GM20431 (cell line): ENCODE data around the gene CYP27C1.
"Not testable (repeated sequence)": the region's sequence is repeated elsewhere in the genome, so short reads cannot be mapped to it uniquely, and the experiment has no call there.

Source experiments
- in situ Hi-C: fragments of 300-500 bp; cut with MseI, MboI; formaldehyde crosslinking; loops from one replicate; pipeline ENCODE4 v1.15.0; 2020; ENCODE audit warnings: low sequenced_read_pairs; ENCODE audit not compliant: unreplicated experiment

CYP27C1 gene, protein sequence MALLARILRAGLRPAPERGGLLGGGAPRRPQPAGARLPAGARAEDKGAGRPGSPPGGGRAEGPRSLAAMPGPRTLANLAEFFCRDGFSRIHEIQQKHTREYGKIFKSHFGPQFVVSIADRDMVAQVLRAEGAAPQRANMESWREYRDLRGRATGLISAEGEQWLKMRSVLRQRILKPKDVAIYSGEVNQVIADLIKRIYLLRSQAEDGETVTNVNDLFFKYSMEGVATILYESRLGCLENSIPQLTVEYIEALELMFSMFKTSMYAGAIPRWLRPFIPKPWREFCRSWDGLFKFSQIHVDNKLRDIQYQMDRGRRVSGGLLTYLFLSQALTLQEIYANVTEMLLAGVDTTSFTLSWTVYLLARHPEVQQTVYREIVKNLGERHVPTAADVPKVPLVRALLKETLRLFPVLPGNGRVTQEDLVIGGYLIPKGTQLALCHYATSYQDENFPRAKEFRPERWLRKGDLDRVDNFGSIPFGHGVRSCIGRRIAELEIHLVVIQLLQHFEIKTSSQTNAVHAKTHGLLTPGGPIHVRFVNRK

DNA sequence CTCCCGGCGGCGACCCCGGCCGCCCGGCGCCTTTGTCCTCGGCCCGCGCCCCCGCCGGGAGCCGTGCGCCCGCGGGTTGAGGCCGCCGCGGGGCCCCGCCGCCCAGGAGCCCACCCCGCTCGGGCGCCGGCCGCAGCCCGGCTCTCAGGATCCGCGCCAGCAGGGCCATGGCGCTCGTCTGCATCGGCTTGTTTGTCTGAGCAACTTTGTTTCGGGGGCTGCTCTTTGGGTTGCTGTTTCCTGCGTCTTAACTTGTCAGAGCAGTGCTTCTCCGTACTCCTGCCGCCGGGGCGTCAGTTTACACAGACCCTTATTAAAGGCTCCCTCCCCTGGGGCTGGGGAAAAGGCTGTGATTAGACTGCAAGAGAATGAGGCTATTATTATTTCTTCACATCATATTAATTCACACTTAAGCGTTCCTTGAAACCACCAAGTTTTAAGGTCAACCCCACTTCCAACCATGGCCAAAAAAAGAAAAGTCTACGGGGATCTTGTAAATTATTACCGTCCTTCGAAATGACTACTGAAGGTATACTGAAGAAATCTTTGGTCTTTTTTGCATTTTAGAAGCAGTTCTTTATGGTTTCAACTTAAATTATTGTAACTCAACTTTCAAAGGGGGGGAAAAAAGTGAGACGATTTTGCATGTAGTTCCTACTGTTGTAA lies at the start of gene CYP27C1:
Gene CYP27C1 (minus strand): TSS at position 198 of the 666 bp plus-strand sequence. CDS start 29 bp downstream, at position 169.
- in situ Hi-C loops = no loop called here

DNA sequence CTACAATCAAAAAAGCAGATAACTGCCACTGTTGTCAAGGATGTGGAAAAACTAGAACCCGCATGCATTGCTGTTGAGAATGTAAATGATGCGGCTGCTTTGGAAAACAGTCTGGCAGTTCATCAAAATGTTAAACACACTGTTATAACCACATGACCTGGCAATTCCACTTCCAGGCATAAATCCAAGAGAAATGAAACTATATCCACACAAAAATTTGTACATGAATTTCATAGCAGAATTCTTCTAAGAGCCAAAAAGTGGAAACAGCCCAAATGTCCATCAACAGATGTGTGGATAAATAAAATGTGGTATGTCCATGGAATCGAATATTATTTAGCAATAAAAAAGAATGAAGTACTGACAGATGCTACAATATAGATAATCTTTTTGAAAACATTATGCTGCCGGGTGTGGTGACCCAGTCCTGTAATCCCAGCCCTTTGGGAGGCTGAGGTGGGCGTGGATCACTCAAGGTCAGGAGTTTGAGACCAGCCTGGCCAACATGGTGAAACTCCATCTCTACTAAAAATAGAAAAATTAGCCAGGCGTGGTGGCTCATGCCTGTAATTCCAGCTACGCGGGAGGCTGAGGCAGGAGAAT lies 41.8 kb upstream of the CYP27C1 start:
- in situ Hi-C loops = no loop called here

DNA sequence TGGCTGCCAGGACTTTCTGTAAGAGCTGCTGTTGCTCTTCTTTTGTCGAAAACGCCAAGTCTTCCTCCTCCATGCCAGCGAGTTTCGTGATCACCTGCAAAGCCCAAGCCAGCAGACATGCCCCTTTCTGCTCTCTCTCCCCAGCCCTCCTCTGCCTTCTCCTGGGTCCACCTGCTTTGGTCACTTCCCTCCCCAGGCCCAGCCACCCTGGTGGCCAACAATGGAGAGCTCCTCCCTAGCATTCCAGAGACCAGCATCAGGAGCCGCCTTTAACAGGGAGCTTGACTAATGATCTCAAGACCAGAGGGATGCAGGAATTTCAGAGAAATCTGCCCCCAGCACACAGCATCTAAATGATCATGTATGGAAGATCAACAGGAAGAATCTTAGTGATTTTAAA lies 39.3 kb upstream of the CYP27C1 start:
- in situ Hi-C loops = no loop called here

DNA sequence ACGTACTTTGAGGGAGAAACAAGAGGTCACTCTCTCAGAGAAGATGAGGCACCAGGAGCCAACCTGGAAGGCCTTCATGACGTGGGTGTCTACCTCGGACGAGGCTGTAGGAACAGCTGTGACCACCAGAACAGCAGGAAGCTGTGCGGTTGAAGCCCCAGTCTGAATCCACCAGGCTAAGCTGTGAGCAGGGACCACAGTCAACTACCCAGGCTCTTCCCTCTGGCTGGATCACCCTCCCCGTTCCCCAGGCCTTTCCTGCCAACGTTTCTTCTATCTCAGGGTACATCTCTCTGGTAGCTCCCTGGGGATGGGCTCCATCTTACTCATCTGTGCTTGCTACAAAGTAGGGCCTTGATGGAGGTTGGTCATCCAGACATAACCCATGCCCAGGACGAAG lies 36.8 kb upstream of the CYP27C1 start:
- in situ Hi-C loops = no loop called here

DNA sequence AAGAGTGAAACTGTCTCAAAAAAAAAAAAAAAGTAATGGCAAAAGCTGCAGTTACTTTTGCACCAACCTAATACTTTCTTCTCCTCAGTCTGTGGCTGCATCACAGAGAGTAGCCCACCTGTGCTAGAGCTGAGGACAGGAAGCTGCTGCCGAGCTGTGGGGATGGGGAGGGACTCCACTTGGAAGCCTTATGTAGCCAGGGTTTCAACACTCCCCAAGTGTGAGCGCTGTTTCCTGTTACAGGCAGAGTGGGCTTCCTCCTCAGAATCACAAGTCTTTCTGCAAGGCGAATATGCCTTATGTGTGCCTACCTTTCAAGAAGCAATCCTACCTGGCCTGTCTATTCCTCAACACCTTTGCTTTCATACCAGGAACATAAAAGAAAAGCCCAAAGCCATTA lies 36.3 kb upstream of the CYP27C1 start:
- in situ Hi-C loops = no loop called here

DNA sequence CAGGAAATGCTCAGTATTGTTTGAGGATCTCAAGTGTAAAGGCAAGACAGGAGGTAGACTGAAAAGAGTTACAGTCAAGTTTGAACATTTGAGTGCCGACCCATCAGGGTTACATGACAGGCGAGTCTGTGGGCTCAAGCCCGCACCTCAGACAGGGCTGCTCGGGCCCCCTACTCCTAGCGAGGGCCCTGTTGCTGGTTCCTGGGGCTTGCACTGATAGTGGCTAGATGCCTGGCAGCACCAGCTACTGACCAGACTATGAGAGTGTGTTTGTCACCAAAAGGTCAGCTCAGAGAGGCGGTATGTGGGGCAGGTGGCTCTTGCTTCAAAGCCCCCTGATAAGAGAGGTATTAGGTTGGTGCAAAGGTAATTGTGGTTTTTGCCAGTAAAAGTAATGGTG lies 35.6 kb upstream of the CYP27C1 start:
- in situ Hi-C loops = no loop called here

DNA sequence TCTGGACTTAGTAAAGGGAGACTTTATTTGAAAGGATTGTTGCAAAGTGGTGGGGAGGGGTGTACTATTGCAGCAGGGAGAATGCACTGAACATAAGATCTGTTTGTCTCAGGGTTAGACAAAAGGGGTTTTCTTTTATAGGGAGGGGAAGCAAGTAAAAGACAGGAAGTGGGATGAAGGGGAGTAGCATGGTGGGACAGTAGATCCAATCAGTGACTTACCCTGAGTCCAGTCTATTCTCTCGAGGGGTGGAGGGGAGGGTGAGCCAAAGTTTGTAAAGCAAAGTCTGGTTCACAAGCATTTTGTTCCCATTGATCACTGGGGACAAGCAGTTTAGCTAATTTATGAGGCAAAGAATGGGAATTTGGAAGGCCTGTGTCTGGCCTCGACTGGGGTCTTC lies 35.0 kb upstream of the CYP27C1 start:
- in situ Hi-C loops = no loop called here

DNA sequence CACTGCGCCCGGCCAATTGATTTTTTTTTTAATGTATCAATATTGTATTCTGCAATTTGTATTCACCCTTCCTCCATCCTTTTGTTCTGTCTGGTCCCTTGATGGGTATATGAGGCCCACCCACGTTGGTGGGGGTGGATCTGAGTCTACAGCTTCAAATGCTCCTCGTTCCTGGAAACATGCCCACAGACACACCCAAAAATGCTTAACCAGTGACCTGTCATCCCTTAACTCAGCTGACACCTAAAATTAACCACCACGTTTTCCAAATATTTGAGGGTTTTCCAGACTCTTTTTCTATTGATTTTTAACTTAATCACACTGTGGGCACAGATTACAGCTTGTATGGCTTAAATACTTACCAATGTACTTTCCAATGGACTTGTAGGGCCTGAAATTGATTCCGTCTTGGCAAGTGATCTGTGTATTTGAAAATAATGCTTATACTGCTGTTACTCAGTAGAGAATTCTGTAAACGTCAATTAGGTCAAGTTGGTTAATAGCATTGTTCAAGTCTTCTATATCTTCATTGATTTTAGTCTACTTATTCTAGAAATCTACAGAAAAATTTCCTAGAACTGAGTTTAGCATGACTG lies 34.4 kb upstream of the CYP27C1 start:
- in situ Hi-C loops = no loop called here

DNA sequence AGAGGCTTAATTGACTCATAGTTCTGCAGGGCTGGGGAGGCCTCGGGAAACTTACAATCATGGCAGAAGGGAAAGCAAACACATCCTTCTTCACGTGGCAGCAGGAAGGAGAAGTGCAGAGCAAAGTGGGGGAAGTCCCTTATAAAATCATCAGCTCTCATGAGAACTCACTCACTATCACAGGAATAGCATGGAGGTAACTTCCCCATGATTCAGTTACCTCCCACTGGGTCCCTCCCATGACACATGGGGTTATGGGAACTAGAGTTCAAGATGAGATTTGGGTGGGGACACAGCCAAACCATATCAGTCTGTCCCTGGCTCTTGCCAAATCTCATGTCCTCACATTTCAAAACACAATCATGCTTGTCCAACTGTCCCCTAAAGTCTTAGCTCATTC lies 21.1 kb upstream of the CYP27C1 start:
- in situ Hi-C loops = not testable (repeated sequence)

DNA sequence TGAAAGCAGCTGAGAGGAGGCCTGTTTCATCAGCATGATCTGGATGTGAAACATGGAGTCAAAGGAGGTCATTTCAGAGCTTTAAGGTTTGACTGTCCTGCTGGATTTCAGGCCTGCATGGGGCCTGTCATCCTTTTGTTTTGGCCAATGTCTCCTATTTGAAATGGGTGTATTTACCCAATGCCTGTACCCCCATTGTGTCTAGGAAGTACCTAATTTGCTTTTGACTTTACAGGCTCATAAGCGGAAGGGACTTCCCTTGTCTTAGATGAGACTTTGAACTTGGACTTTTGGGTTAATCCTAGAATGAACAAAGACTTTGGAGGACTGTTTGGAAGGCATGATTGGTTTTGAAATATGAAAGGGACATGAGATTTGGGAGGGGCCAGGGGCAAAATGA lies 19.3 kb upstream of the CYP27C1 start:
- in situ Hi-C loops = no loop called here

DNA sequence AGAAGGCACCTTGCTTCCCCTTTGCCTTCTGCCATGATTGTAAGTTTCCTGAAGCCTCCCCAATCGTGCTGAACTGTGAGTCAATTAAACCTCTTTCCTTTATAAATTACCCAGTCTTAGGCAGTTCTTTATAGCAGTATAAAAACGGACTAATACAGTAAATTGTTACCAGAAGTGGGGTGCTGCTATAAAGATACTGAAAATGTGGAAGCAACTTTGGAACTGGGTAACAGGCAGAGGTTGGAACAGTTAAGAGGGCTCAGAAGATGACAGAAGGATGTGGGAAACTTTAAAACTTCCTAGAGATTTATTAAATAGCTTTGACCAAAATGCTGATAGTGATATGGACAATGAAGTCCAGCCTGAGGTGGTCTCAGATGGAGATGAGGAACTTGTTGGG lies 17.7 kb upstream of the CYP27C1 start:
- in situ Hi-C loops = not testable (repeated sequence)

DNA sequence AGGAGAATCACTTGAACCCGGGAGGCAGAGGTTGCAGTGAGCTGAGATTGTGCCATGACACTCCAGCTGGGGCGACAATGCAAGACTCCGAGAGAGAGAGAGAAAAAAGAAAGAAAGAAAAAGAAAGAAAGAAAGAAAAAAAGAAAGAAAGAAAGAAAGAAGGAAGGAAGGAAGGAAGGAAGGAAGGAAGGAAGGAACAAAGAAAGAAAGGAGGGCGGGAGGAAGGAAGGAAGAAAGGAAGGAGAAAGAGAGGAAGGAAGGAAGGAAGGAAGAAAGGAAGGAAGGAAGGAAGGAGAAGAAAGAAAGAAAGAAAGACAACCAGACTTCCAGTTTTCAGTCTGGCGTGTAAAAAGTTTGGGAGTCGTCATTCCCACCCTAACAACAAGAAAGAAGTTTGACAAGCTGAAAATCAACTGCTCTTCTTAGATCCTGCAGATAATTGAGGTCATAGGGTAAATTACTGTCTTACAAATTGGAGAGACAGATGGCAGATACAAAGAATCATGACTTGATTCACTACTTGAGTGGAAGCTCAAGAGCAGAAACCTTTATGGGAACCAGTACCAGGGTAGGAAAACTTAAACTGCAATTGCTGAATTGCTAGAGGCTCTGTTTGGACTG lies 15.1 kb upstream of the CYP27C1 start:
- in situ Hi-C loops = no loop called here

DNA sequence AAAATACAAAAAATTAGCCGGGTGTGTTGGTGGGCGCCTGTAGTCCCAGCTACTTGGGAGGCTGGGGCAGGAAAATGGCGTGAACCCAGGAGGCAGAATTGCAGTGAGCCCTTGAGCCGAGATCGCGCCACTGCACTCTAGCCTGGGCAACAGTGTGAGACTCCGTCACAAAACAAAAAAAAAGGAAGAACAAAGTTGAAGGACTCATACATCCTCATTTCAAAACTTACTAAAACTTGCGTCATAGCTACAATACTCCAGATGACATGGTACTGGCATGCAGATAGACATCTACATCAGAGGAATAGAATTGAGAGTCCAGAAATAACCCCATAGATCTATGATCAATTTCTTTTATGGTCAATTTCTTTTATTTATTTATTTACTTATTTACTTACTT lies 13.6 kb upstream of the CYP27C1 start:
- in situ Hi-C loops = no loop called here

DNA sequence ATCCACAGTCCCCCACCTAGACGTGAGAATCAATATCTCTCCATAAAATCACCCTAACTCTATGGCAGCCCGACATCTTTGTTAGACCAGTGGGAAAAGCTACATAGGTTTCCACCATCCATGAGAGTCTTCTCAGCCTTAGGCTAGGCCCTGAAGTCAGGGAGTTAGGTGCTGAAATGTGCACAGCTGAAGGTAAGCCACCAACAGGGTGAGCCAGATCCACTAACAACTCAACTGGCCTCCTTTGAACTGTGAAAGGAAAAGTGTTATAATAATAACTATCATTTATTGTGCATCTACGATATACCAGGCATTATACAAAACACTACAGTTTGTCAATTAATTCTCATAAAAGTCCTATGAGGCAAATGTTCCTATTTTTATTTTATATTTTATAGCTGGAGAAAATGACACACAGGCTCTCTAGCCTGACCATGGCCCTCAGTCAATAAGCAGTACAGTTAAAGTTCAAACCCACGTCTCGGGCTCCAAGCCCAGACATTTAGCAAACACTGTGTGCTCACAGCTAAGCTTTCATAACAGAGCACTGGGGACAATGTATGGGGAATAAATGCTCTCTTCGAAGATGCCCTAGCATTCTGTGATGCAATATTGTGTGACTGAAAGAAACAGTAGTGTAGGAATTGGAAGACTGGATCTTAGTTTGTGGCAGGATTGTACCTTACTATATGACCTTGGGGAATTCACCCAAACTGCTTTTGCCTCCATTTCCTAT lies 11.2 kb upstream of the CYP27C1 start:
- in situ Hi-C loops = no loop called here

DNA sequence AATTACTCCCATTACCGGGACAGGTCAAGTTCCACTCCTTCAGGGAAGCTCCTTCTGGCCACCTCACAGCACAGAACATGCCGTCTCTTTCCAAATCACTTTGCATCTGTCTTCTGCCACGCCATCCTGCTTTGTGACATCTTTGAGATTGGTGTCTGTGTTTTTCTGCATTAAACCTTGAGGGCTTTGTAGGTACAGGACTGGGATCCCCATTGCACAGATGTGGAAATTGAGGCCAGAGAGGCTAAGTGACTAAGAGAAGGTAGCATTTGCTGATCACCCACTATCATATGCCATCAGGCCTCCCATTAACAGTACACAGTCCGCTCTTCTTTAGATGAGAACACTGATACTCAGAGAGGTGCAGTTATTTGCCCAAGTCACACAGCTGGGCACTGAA lies 9.5 kb upstream of the CYP27C1 start:
- in situ Hi-C loops = no loop called here

DNA sequence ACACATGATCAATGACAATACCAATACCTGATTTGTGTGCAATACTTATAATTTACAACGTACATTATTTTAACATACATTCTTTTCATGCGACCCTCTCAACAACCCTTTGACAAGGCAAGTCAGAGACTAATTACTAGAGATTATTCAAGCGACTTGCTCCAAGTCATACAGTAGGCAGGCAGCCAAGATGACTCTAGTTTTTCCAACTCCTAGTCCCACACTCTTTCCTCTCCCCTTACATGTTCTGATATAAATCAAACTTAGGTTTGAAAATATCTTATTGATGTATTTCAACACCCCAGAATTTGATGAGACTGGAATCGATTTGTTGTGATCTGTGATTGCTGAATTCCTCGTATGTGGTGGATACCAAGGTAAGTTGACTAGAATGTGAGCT lies 8.0 kb upstream of the CYP27C1 start:
- in situ Hi-C loops = no loop called here

DNA sequence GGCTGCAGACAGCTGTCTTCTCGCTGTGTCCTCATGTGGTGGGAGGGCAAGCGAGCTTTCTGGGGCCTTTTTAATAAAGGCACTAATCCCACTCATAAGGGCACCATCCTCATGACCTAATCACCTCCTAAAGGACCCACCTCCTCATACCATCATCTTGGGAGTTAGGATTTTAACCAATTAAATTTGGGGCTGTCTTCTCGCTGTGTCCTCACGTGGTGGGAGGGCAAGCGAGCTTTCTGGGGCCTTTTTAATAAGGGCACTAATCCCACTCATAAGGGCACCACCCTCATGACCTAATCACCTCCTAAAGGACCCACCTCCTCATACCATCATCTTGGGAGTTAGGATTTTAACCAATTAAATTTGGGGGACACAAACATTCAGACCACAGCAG lies 7.2 kb upstream of the CYP27C1 start:
- in situ Hi-C loops = not testable (repeated sequence)

DNA sequence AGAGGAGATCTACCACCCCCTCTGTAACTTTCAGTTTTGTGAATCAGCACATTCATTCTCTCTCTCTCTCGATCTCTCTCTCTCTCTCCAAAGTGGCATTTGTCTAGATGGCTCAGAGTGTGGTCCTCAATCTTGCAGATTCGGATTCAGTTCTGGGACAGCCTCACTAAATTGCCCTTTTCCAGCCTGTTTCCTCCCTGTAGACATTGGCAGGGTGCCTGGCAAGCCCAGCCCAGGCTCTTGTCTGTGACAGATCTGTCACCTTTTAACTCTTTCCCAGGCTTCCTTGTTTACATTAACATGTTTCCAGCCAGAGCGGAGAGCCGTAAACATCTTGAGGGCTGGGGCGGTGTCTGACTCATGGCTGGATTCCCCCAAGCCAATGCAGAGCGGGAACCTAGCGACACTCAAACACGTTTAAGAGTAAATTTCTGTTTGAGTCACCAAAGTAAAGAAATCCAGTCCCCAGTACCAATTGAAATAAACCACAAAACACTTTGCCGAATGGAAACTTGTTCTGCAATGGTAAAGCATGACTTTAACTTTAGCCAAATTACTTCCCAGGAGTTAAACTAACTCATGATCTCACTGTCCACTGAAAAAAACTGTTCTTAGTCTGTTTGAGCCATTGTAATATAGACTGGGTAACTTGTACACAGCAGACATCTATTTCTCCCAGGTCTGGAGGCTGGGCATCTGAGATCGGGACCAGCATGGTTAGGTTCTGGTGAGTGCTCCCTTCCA lies 6.6 kb upstream of the CYP27C1 start:
- in situ Hi-C loops = no loop called here

DNA sequence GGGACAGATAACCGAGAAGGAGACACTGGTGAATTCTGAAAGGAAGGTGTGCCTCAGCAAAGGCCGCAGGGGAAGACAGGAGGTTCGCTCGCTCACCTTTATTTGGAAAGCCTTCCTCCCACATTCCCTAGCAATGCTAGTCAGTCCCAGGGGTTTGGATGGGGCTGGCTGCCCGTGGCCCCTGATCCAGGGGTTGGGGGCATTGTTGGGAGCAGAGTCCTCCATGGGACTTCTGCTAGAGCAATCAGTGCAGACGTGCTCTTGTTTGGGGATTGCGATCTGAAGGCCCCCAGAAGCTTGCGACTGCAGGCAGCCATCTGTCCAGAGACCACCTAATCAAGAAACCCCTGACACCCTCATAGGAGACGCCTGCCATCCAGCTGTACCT lies 6.0 kb upstream of the CYP27C1 start:
- in situ Hi-C loops = no loop called here
